ENCODE data around the gene CD4.

- TF ChIP-seq CTCF (conservative IDR thresholded peaks at IDR 0.05; ENCODE audit: low read depth, low read length) (no peak), SMC3 (IDR thresholded peaks at IDR 0.05; ENCODE audit: low read depth, low read length) (no peak), POLR2A (IDR thresholded peaks at IDR 0.05; ENCODE audit: low read depth, low read length) (no peak), RCOR1 (IDR thresholded peaks at IDR 0.05; ENCODE audit: insufficient replicate concordance, low read length) (no peak), RFX5 (IDR thresholded peaks at IDR 0.05; ENCODE audit: low read depth, low read length) (no peak), USF2 (IDR thresholded peaks at IDR 0.05; ENCODE audit: low read depth, low read length) (no peak), RAD21 (IDR thresholded peaks at IDR 0.05; ENCODE audit: low read length) (no peak)
Observed at GRCh38 chr12:6831450-6831995, 42.2 kb downstream of the CD4 start.
